DND-41 (cell line): ENCODE results near the gene TAAR5.
"Not testable (repeated sequence)": the region's sequence is repeated elsewhere in the genome, so short reads cannot be mapped to it uniquely, and the experiment has no call there.

Source experiments
- ATAC-seq: fragments of 200-7000 bp; cut with Tn5 transposase; 3 replicates; pipeline ENCODE4 v1.9.1; 2021; ENCODE audit warnings: low read depth; ENCODE audit not compliant: insufficient read depth
- DNase-seq: peaks from one replicate; pipeline ENCODE4 v3.0.0-alpha.2; 2020
- H2AFZ ChIP-seq: 2 replicates; pipeline ENCODE4 v1.6.0; 2012; ENCODE audit warnings: low read depth, low read length
- H3K27ac ChIP-seq: 2 replicates; pipeline ENCODE4 v1.5.1; 2012; ENCODE audit warnings: low read length, inconsistent platforms
- H3K27me3 ChIP-seq: fragments of 200-600 bp; sonication (generic); 2 replicates; pipeline ENCODE4 v1.6.0; 2012; ENCODE audit warnings: low read length, mild to moderate bottlenecking, inconsistent platforms; ENCODE audit not compliant: insufficient read depth, poor library complexity
- H3K36me3 ChIP-seq: 2 replicates; pipeline ENCODE4 v1.5.1; 2012; ENCODE audit warnings: low read length, inconsistent platforms; ENCODE audit not compliant: insufficient read depth
- H3K4me1 ChIP-seq: 2 replicates; pipeline ENCODE4 v1.5.1; 2012; ENCODE audit warnings: mild to moderate bottlenecking, low read length; ENCODE audit not compliant: insufficient read depth
- H3K4me2 ChIP-seq: 2 replicates; pipeline ENCODE4 v1.6.0; 2012; ENCODE audit warnings: mild to moderate bottlenecking, moderate library complexity, low read length, inconsistent platforms; ENCODE audit not compliant: insufficient read depth
- H3K4me3 ChIP-seq, 2 experiments: fragments of 200-600 bp in 1 of 2; shearing (Covaris generic) in 1 of 2; 2 replicates each; pipeline ENCODE4 v1.5.1; 2012 to 2016; ENCODE audit warnings: inconsistent platforms in 2 of 2, low read length in 2 of 2, mild to moderate bottlenecking in 2 of 2, low read depth in 1 of 2, moderate library complexity in 1 of 2
- H3K79me2 ChIP-seq: 2 replicates; pipeline ENCODE4 v1.6.0; 2012; ENCODE audit warnings: low read length, inconsistent platforms; ENCODE audit not compliant: insufficient read depth
- H3K9ac ChIP-seq: 2 replicates; pipeline ENCODE4 v1.6.0; 2012; ENCODE audit warnings: low read depth, mild to moderate bottlenecking, inconsistent platforms, low read length, moderate library complexity
- H3K9me3 ChIP-seq: 2 replicates; pipeline ENCODE4 v1.5.1; 2012; ENCODE audit warnings: low read length, moderate library complexity, mild to moderate bottlenecking, inconsistent platforms; ENCODE audit not compliant: insufficient read depth, severe bottlenecking
- H4K20me1 ChIP-seq: 2 replicates; pipeline ENCODE4 v1.6.0; 2012; ENCODE audit warnings: low read length; ENCODE audit not compliant: insufficient read depth
- EZH2 ChIP-seq: IDR thresholded peaks from 3 replicates; pipeline ENCODE4 v1.6.1; 2012; ENCODE audit warnings: borderline replicate concordance, low read depth, mild to moderate bottlenecking, moderate library complexity, low read length, inconsistent platforms; ENCODE audit not compliant: severe bottlenecking
- TF ChIP-seq, protein P1 (sequence below): IDR thresholded peaks from 2 replicates; pipeline ENCODE4 v1.5.1; 2012; ENCODE audit warnings: borderline replicate concordance, low read length, moderate library complexity, mild to moderate bottlenecking; ENCODE audit not compliant: poor library complexity, severe bottlenecking; ENCODE audit errors: extremely low read depth

The TAAR5 gene

GRCh38 chr6:132569170-132569569 lies 20.4 kb downstream of the TAAR5 start:
- Histone ChIP-seq H3K79me2 (no peaks in the 10 kb centered on the region), H3K9me3 (no peaks in the 10 kb centered on the region), H3K9ac (no peak overlapping the region), H3K4me1 (no peaks in the 10 kb centered on the region), H3K27ac (no peak overlapping the region), H2AFZ (no peak overlapping the region), H3K36me3 (no peaks in the 10 kb centered on the region), H4K20me1 (no peaks in the 10 kb centered on the region), H3K4me2 (no peak overlapping the region), H3K27me3 (no peaks in the 10 kb centered on the region), H3K4me3 (no peak overlapping the region)
- TF ChIP-seq, protein P1, sequence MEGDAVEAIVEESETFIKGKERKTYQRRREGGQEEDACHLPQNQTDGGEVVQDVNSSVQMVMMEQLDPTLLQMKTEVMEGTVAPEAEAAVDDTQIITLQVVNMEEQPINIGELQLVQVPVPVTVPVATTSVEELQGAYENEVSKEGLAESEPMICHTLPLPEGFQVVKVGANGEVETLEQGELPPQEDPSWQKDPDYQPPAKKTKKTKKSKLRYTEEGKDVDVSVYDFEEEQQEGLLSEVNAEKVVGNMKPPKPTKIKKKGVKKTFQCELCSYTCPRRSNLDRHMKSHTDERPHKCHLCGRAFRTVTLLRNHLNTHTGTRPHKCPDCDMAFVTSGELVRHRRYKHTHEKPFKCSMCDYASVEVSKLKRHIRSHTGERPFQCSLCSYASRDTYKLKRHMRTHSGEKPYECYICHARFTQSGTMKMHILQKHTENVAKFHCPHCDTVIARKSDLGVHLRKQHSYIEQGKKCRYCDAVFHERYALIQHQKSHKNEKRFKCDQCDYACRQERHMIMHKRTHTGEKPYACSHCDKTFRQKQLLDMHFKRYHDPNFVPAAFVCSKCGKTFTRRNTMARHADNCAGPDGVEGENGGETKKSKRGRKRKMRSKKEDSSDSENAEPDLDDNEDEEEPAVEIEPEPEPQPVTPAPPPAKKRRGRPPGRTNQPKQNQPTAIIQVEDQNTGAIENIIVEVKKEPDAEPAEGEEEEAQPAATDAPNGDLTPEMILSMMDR: no peak
- no peak for TF ChIP-seq EZH2
- DNase-seq (no peak), ATAC-seq (no peak)

DNA sequence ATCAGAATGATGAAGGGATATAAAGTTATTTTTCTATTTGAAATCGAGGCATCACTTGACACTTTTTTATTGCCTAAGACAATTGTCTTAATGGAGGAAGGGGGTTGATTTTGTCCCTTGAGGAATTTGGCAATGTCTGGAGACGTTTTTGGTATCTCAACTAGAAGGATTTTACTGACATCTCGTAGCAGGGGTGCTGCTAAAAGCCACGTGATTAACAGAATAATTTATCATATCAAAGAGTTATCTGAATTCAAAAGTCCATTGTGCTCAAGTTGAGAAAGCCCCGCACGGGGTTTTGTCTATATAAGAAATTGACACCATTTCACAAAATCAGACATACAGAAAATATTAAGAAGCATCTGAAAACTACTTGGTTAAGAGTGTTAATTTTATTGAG lies 20.9 kb downstream of the TAAR5 start:
- Histone ChIP-seq H3K9me3 (no peaks in the 10 kb centered on the region), H3K27me3 (no peaks in the 10 kb centered on the region), H4K20me1 (no peaks in the 10 kb centered on the region), H3K79me2 (no peaks in the 10 kb centered on the region), H3K4me1 (no peaks in the 10 kb centered on the region), H3K36me3 (no peaks in the 10 kb centered on the region), H3K4me2 (no peak overlapping the region), H3K9ac (no peak overlapping the region), H3K4me3 (no peak overlapping the region), H2AFZ (no peak overlapping the region), H3K27ac (no peak overlapping the region)
- DNase-seq: no peak
- no peak for TF ChIP-seq EZH2
- TF ChIP-seq, protein P1: no peak
- ATAC-seq: no peak

- DNase-seq: no peak
- Histone ChIP-seq H3K27ac (no peak overlapping the region), H3K36me3 (no peaks in the 10 kb centered on the region), H3K27me3 (no peaks in the 10 kb centered on the region), H3K9ac (no peak overlapping the region), H3K4me3 (no peak overlapping the region), H2AFZ (no peak overlapping the region), H3K4me1 (no peaks in the 10 kb centered on the region), H3K9me3 (no peaks in the 10 kb centered on the region), H3K79me2 (no peaks in the 10 kb centered on the region), H3K4me2 (no peak overlapping the region), H4K20me1 (no peaks in the 10 kb centered on the region)
- TF ChIP-seq, protein P1: no peak
- TF ChIP-seq EZH2: no peak
- ATAC-seq: no peak
Observed at GRCh38 chr6:132567566-132567965, 22.0 kb downstream of the TAAR5 start.

GRCh38 chr6:132566404-132566803 lies 23.1 kb downstream of the TAAR5 start:
- no peaks in the 10 kb centered on the region for H3K36me3 ChIP-seq
- H4K20me1 ChIP-seq: no peaks in the 10 kb centered on the region
- H2AFZ ChIP-seq: no peak overlapping the region
- ATAC-seq: no peak
- H3K27me3 ChIP-seq: no peaks in the 10 kb centered on the region
- no peak for TF ChIP-seq EZH2
- TF ChIP-seq, protein P1: no peak
- no peak overlapping the region for H3K4me3 ChIP-seq
- no peak overlapping the region for H3K9ac ChIP-seq
- H3K27ac ChIP-seq: no peak overlapping the region
- H3K9me3 ChIP-seq: no peaks in the 10 kb centered on the region
- H3K4me2 ChIP-seq: no peak overlapping the region
- no peaks in the 10 kb centered on the region for H3K4me1 ChIP-seq
- no peaks in the 10 kb centered on the region for H3K79me2 ChIP-seq
- DNase-seq: no peak

DNA sequence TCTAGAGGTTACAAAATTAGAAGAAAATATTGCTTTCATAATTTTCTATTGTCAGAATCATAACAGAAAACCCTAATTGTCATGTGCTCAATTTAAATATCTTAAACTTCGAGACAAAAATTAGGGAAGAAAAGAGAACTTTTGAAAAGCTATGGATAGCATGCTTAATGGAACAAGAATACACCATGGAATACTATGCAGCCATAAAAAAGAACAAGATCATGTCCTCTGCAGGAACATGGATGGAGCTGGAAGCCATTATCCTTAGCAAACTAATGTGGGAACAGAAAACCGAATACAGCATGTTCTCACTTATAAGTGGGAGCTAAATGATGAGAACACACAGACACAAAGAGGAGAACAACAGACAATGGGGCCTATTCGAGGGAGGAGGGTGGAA lies 29.5 kb downstream of the TAAR5 start:
- ATAC-seq, H2AFZ ChIP-seq, H3K9me3 ChIP-seq, H3K4me1 ChIP-seq, H3K79me2 ChIP-seq, H3K27me3 ChIP-seq, H3K36me3 ChIP-seq, H3K9ac ChIP-seq, H3K4me3 ChIP-seq, DNase-seq, H3K4me2 ChIP-seq, H4K20me1 ChIP-seq, H3K27ac ChIP-seq: not testable (repeated sequence)
